ENCODE results near the gene PREX1. TPM values are rescaled to one million over a fixed set of nuclear protein-coding genes. Genes with fewer than 3 reads are reported as not detected.

PREX1 gene
- total RNA-seq, 1 donor, result 14.1 TPM

GRCh38 chr20:48581167-48581566 is 246.6 kb downstream of the PREX1 start:
- H3K36me3 ChIP-seq (ENCODE audit: insufficient read depth, low read length), result no peaks in the 10 kb centered on the region
- H3K4me2 ChIP-seq (ENCODE audit: insufficient read depth, low read length), result no peak overlapping the region
- no peak overlapping the region for H3K4me3 ChIP-seq (ENCODE audit: insufficient read depth, low read length)
- no peaks in the 10 kb centered on the region for H3K79me2 ChIP-seq (ENCODE audit: insufficient read depth, low read length)
- no peak for TF ChIP-seq CTCF (IDR thresholded peaks at IDR 0.05; ENCODE audit: extremely low read depth, low read depth, low read length)
- peaks cover 9% of the 10 kb centered on the region for H3K27me3 ChIP-seq (ENCODE audit: insufficient read depth, low read length)
- H2AFZ ChIP-seq (ENCODE audit: low read length), result no peak overlapping the region
- H3K4me1 ChIP-seq (ENCODE audit: insufficient read depth, low read length), result no peaks in the 10 kb centered on the region
- no peak overlapping the region for H3K27ac ChIP-seq (ENCODE audit: low read depth, low read length)
- no peaks in the 10 kb centered on the region for H3K9me3 ChIP-seq (ENCODE audit: low read depth, low read length)
- no peak for DNase-seq (ENCODE audit: insufficient read length, low spot score, missing footprints)
- no peaks in the 10 kb centered on the region for H4K20me1 ChIP-seq (ENCODE audit: insufficient read depth, low read length)

DNA sequence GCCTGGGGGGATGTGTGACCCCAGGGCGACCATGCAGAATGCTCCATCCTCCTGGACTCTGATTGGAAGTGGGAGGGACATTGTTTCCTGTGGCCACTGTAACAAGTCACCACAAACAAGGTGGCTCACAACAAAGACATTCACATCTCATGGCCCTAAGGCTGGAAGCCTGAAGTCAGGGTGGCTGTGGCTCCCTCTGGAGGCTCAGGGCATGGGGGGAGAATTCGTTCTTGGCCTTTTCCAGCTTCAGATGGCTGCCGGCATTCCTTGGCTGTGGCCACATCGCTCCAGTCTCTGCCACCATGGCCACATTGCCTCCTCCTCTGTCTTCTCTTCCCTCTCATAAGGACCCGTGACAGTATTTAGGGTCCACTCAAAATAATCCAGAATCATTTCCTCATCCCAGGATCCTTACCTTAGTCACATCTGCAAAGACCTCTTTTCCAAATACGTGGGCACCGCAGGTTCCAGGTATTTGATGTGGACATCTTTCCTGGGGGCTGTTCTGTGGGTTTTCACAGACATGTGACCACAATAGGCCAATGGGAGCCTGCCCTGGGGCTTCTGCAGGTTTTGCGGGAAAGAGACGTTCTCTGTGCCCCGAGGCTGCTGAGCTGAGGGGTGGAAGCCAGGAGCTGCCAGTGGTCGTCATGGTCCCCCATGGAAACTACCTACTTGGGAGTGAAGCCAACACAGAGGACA is 249.3 kb downstream of the PREX1 start:
- no peak overlapping the region for H2AFZ ChIP-seq (ENCODE audit: low read length)
- DNase-seq (ENCODE audit: insufficient read length, low spot score, missing footprints), result no peak

GRCh38 chr20:48577557-48577956 is 250.2 kb downstream of the PREX1 start:
- Histone ChIP-seq H3K9me3 (ENCODE audit: low read depth, low read length) (no peaks in the 10 kb centered on the region), H3K4me1 (ENCODE audit: insufficient read depth, low read length) (no peaks in the 10 kb centered on the region), H3K79me2 (ENCODE audit: insufficient read depth, low read length) (no peaks in the 10 kb centered on the region), H2AFZ (ENCODE audit: low read length) (no peak overlapping the region), H3K36me3 (ENCODE audit: insufficient read depth, low read length) (no peaks in the 10 kb centered on the region), H3K27ac (ENCODE audit: low read depth, low read length) (no peak overlapping the region), H3K27me3 (ENCODE audit: insufficient read depth, low read length) (peaks cover 10% of the 10 kb centered on the region), H3K4me3 (ENCODE audit: insufficient read depth, low read length) (no peak overlapping the region), H3K4me2 (ENCODE audit: insufficient read depth, low read length) (no peak overlapping the region), H4K20me1 (ENCODE audit: insufficient read depth, low read length) (no peaks in the 10 kb centered on the region)
- TF ChIP-seq CTCF (IDR thresholded peaks at IDR 0.05; ENCODE audit: extremely low read depth, low read depth, low read length), result no peak
- no peak for DNase-seq (ENCODE audit: insufficient read length, low spot score, missing footprints)

More for the DNA sequence above, 249.3 kb downstream of the PREX1 start:
- Histone ChIP-seq H3K36me3 (ENCODE audit: insufficient read depth, low read length) (no peaks in the 10 kb centered on the region), H3K9me3 (ENCODE audit: low read depth, low read length) (no peaks in the 10 kb centered on the region), H3K27ac (ENCODE audit: low read depth, low read length) (no peak overlapping the region), H3K79me2 (ENCODE audit: insufficient read depth, low read length) (no peaks in the 10 kb centered on the region), H3K4me1 (ENCODE audit: insufficient read depth, low read length) (no peaks in the 10 kb centered on the region), H4K20me1 (ENCODE audit: insufficient read depth, low read length) (no peaks in the 10 kb centered on the region), H3K27me3 (ENCODE audit: insufficient read depth, low read length) (peaks cover 9% of the 10 kb centered on the region), H3K4me2 (ENCODE audit: insufficient read depth, low read length) (no peak overlapping the region), H3K4me3 (ENCODE audit: insufficient read depth, low read length) (no peak overlapping the region)
- no peak for TF ChIP-seq CTCF (IDR thresholded peaks at IDR 0.05; ENCODE audit: extremely low read depth, low read depth, low read length)

- H3K27me3 ChIP-seq (ENCODE audit: insufficient read depth, low read length), result peaks cover 16% of the 10 kb centered on the region
- no peaks in the 10 kb centered on the region for H3K36me3 ChIP-seq (ENCODE audit: insufficient read depth, low read length)
- H3K4me3 ChIP-seq (ENCODE audit: insufficient read depth, low read length), result no peak overlapping the region
- H4K20me1 ChIP-seq (ENCODE audit: insufficient read depth, low read length), result no peaks in the 10 kb centered on the region
- no peaks in the 10 kb centered on the region for H3K79me2 ChIP-seq (ENCODE audit: insufficient read depth, low read length)
- H2AFZ ChIP-seq (ENCODE audit: low read length), result no peak overlapping the region
- no peak overlapping the region for H3K4me2 ChIP-seq (ENCODE audit: insufficient read depth, low read length)
- no peak for DNase-seq (ENCODE audit: insufficient read length, low spot score, missing footprints)
- no peaks in the 10 kb centered on the region for H3K4me1 ChIP-seq (ENCODE audit: insufficient read depth, low read length)
- no peak for TF ChIP-seq CTCF (IDR thresholded peaks at IDR 0.05; ENCODE audit: extremely low read depth, low read depth, low read length)
- H3K9me3 ChIP-seq (ENCODE audit: low read depth, low read length), result no peaks in the 10 kb centered on the region
- no peak overlapping the region for H3K27ac ChIP-seq (ENCODE audit: low read depth, low read length)
Measured at GRCh38 chr20:48574383-48574782, 253.4 kb downstream of the PREX1 start.

Other genes starting within 250 kb of the PREX1 start
- gene ARFGEF2, start 93.7 kb upstream of the PREX1 start, total RNA-seq, result 42.0 and 47.7 TPM in 2 replicates
- 48.9 and 53.9 TPM in 2 replicates for gene CSE1L, start 218.3 kb upstream of the PREX1 start, total RNA-seq

Data from osteoblast (primary cell).